ENCODE results near the gene ARHGAP6. TPM values are rescaled to one million over a fixed set of nuclear protein-coding genes. Genes with fewer than 3 reads are reported as not detected.

The ARHGAP6 gene
- total and polyA plus RNA-seq, 9 of the 15 experiments (the other 6 are each of a cell fraction or from before 2014, with no cell fraction given), result 12.5 to 63.6 (median 41.8) TPM

DNA sequence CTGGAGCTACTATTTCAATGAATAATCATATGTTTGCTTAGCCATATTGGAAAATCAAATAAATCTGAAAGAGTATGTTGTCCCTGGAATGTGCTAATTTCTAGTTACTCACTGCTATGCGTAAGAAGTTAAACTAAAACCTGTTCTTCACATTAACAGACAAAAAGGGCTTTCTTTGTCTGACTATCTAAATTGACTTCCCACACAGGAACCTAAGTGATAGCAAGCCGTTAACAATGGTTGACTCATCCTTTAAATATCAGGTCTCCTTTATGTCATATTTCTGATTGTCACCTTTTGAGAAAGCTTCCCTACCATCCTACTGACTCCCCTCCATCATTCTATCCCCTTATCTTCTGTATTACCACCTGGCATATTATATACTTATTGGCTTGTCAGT is 291.1 kb downstream of the ARHGAP6 start (continued):
- TF ChIP-seq, protein P1, sequence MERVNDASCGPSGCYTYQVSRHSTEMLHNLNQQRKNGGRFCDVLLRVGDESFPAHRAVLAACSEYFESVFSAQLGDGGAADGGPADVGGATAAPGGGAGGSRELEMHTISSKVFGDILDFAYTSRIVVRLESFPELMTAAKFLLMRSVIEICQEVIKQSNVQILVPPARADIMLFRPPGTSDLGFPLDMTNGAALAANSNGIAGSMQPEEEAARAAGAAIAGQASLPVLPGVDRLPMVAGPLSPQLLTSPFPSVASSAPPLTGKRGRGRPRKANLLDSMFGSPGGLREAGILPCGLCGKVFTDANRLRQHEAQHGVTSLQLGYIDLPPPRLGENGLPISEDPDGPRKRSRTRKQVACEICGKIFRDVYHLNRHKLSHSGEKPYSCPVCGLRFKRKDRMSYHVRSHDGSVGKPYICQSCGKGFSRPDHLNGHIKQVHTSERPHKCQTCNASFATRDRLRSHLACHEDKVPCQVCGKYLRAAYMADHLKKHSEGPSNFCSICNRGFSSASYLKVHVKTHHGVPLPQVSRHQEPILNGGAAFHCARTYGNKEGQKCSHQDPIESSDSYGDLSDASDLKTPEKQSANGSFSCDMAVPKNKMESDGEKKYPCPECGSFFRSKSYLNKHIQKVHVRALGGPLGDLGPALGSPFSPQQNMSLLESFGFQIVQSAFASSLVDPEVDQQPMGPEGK (CRISPR knock-in tag; IDR thresholded peaks at IDR 0.05; ENCODE audit: borderline replicate concordance), result no peak
- TF ChIP-seq C11orf30 (IDR thresholded peaks at IDR 0.05; ENCODE audit: low read depth) (no peak), CBX2 (IDR thresholded peaks at IDR 0.05; ENCODE audit: insufficient read depth, low read length, poor library complexity, severe bottlenecking) (no peak), CREB1 (IDR thresholded peaks at IDR 0.05) (no peak), CREB1 (CRISPR knock-in tag; IDR thresholded peaks at IDR 0.05) (no peak), MCM5 (IDR thresholded peaks at IDR 0.05; ENCODE audit: low read depth) (no peak), KDM1A (IDR thresholded peaks at IDR 0.05) (peak; percentile 52 to 62; a peak in 3 of 4 replicates), ZZZ3 (IDR thresholded peaks at IDR 0.05) (no peak), MYBL2 (IDR thresholded peaks at IDR 0.05; ENCODE audit: low read depth) (peak; percentile 52; the same call in 1 of the 2 replicates), MYBL2 (CRISPR knock-in tag; IDR thresholded peaks at IDR 0.05; ENCODE audit: borderline replicate concordance) (no peak), NCOR1 (IDR thresholded peaks at IDR 0.05) (peak; percentile 17; the same call in 1 of the 2 replicates), SMAD1 (IDR thresholded peaks at IDR 0.05; ENCODE audit: low read depth, low read length, partially characterized antibody) (no peak), ZNF134 (CRISPR knock-in tag; conservative IDR thresholded peaks at IDR 0.05) (no peak), PYGO2 (tag; IDR thresholded peaks at IDR 0.05) (no peak), ZNF174 (CRISPR knock-in tag; IDR thresholded peaks at IDR 0.05) (no peak), IRF2 (CRISPR knock-in tag; IDR thresholded peaks at IDR 0.05) (no peak), BCL6 (CRISPR knock-in tag; IDR thresholded peaks at IDR 0.05) (no peak), CBX1 (IDR thresholded peaks at IDR 0.05; ENCODE audit: low read depth) (no peak), MXI1 (IDR thresholded peaks at IDR 0.05; ENCODE audit: low read depth, low read length) (no peak), HDAC8 (tag; IDR thresholded peaks at IDR 0.05) (no peak), RAD51 (IDR thresholded peaks at IDR 0.05; ENCODE audit: borderline replicate concordance, low read depth) (no peak), PHB (CRISPR knock-in tag; IDR thresholded peaks at IDR 0.05) (no peak), TEAD4 (IDR thresholded peaks at IDR 0.05; ENCODE audit: low read length) (0 out of 2 replicates have a peak, but pooled peaks have one; percentile 40), TEAD4 (CRISPR knock-in tag; IDR thresholded peaks at IDR 0.05; ENCODE audit: borderline replicate concordance) (no peak), ERF (CRISPR knock-in tag; IDR thresholded peaks at IDR 0.05) (no peak)
- TF ChIP-seq, protein P2, sequence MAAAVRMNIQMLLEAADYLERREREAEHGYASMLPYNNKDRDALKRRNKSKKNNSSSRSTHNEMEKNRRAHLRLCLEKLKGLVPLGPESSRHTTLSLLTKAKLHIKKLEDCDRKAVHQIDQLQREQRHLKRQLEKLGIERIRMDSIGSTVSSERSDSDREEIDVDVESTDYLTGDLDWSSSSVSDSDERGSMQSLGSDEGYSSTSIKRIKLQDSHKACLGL (CRISPR knock-in tag; IDR thresholded peaks at IDR 0.05; ENCODE audit: borderline replicate concordance, poor library complexity, severe bottlenecking), result no peak
- TF ChIP-seq, protein P3, sequence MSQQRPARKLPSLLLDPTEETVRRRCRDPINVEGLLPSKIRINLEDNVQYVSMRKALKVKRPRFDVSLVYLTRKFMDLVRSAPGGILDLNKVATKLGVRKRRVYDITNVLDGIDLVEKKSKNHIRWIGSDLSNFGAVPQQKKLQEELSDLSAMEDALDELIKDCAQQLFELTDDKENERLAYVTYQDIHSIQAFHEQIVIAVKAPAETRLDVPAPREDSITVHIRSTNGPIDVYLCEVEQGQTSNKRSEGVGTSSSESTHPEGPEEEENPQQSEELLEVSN (IDR thresholded peaks at IDR 0.05; ENCODE audit: borderline replicate concordance in 1 of 2, extremely low read depth in 1 of 2, insufficient read depth in 1 of 2, insufficient read length in 1 of 2, low read depth in 1 of 2, low read length in 1 of 2, poor library complexity in 1 of 2, severe bottlenecking in 1 of 2), result no peak
